NCI-H187 (cell line): ENCODE measurements around the gene NNMT.

ENCODE experiments used
- DNase-seq, 2 experiments: peaks; one replicate each; lab custom pipeline; 2025; lab: John Stamatoyannopoulos, UW

NNMT gene

DNA sequence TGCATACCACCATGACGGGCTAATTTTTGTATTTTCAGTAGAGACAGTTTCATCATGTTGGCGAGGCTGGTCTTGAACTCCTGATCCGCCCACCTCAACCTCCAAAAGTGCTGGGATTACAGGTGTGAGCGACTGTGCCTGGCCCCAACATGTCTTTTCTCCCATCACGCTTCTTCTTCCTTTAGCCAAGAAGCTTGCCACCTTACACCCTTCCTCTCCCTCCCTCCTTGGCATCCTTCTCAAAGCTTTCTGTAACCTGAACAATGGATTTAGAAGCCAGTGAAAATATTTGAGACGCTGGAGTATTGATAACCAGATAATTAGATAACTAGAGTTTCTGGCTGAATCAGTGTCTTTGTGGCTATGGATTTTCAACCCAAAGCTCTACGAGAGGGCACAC lies 11.3 kb upstream of the NNMT start:
- DNase-seq, result no peak

GRCh38 chr11:114285599-114285998 lies 10.6 kb upstream of the NNMT start:
- DNase-seq, result no peak

GRCh38 chr11:114286229-114286628 lies 10.0 kb upstream of the NNMT start:
- DNase-seq, result no peak

GRCh38 chr11:114287154-114287553 lies 9.0 kb upstream of the NNMT start:
- no peak for DNase-seq

DNA sequence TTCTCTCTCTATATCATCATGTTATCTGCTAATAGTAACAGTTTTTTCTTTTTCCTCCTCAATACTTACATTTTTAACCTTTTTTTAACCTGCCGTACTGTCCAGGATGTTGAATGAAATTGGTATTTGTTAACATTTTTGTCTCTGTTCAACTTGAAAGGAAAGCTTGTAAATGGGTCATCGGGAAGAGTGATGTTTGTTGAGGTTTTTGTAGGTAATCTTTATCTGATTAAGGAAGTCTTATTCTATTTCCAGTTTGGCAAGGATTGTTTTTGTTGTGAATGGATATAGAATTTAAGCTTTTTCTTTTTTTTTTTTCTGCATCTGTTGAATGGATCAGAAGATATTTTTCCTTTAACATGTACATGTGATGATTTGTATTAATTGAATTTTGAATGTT lies 8.1 kb upstream of the NNMT start:
- DNase-seq, result no peak

- no peak for DNase-seq
Observed at GRCh38 chr11:114289779-114290178, 6.4 kb upstream of the NNMT start.

DNA sequence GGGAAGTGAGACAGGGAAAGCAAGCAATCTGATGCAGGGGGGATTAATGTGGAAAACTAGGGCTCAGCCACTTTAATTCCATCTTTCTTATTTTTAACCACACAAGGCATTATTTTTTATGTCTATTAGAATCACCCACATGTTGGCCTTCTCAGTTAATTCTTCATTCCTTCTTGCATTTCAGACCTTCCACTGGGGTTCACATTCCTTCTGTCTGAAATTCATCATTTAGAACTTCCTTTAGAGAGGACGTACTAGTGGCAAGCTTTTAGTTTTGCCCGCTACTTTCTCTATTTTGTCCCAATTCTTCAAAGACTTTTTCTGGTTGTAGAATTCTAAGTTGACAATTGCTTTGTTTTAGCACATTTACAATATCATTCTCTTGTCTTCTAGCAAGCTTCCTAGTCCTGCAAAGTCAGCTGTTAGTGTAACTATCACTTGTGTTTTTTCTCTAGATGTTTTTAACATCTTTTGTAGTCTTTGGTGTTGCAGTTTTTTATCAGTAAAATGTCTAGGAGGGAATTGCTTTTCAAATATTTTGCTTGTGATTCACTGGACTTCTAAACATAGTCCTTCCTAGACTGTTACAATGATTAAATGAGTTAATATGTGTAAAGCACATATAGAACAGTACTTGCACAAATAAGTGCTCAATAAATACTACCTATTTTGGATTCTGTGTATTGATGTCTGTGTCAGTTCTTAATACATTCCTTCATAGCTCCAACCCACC lies 5.5 kb upstream of the NNMT start:
- DNase-seq, result no peak

DNA sequence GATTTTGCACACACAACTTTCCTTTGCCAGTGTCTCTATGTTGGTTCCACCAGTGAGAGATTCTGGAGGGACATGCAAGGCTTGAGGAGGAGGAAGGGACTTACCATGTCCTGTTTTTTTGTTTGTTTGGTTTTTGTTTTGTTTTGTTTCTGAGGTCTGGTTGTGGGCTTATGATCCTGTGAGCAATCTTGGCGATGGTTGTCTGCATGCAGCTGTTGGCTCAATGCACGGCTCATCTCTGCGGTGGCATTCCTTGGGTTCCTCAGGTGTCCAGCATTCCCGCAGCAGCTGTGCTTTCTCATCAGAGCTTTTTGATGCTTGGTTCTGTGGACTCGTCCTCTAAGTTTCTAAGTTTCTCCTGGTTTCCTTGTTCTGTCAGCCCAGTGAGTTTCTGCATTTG lies 4.8 kb upstream of the NNMT start:
- no peak for DNase-seq

- DNase-seq, result no peak
Observed at GRCh38 chr11:114291842-114292680, 4.1 kb upstream of the NNMT start.

- DNase-seq, result no peak
Observed at GRCh38 chr11:114293201-114293711, 2.9 kb upstream of the NNMT start.

- no peak for DNase-seq
Observed at GRCh38 chr11:114296605-114297372, 590 bp downstream of the NNMT start.

DNA sequence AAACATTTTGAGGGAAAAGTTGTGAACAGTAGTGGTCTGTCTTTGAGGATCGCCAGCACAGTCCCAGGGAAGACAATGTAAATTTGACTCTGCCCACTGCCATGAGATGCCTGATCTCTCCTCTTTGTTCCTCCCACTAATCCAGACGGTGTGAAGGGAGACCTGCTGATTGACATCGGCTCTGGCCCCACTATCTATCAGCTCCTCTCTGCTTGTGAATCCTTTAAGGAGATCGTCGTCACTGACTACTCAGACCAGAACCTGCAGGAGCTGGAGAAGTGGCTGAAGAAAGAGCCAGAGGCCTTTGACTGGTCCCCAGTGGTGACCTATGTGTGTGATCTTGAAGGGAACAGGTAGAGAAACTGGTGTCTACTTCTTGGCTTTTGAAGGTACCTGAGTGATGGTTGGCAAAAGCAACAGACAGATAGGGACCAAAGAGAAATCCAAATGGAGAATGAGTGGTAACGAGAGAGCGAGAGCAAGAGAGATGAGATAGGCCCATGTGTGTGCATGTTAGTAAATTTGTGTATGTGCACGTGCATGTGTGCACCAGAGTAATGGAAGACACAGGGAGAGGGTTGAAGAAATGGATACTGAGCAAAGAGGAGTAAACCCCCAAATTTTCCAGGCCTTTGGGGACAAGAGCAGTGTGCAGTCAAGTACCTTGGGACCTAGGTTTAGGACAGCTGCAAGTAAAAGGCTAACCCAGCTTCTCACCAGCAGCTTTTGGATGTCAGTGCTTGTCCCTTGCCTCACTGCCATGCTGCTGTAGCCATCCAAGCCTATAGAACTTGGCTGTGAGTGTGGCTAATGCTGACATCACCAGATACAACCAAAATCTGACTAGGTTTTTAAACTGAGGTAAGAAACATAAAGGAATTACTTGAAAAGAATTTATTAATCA lies 1.9 kb downstream of the NNMT start:
- no peak for DNase-seq

DNA sequence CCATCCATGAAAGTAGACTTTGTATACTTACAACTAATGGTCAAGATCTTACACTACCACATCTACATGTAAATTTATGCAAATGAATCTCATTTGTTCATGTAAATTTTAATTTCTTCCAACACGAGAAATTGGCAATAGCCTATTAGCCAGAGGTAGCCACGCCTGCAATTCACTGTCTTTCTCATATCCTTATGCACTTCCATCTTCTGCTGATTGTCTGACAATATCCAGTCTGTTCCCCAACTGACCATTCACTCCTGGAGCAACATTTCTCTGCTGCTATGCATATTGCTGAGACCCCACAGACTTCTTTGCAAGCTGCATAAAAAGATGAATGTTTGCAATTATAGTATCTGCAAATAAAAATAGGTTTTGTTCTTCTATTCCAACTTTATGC lies 2.5 kb downstream of the NNMT start:
- no peak for DNase-seq

- no peak for DNase-seq
Observed at GRCh38 chr11:114301088-114301487, 4.9 kb downstream of the NNMT start.

- DNase-seq, result no peak
Observed at GRCh38 chr11:114301927-114302326, 5.7 kb downstream of the NNMT start.

- no peak for DNase-seq
Observed at GRCh38 chr11:114302663-114303062, 6.5 kb downstream of the NNMT start.

DNA sequence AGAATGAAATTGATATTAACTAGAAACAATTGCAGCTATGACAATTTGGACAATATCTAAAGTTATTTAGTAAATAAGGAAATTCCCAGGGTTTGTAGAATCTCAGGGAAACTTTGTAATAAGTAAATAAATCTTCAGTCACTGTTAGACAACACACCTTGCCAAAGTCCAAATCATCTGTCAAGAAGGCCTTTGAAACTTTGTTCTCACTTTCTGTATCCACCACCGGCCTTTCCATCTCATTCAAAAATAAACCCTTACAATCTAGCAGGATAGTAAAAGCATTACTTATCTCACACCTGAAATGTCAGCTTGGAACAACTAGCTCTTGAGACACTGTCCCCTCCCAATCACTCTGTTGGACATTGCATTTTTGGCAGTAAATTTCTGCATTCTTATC lies 7.9 kb downstream of the NNMT start:
- no peak for DNase-seq

DNA sequence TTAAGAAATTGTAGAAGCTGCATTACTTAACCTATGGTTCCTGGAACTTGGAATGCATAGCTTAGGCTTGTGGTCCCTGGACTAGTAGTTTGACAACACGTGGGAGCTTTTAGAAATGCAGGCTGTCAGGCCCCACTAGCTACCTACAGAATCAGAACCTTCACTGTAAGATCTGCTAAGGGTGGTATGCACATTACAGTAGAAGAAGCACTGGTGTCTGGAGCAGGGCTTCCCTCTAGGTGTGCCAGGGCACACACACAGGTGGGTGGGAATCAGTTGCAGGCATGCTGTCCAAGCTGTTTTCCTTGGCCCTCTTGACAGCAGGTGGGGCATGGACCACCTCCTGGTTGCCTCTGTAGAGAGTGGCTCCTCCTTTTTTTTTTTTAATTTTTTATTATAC lies 8.8 kb downstream of the NNMT start:
- no peak for DNase-seq

- DNase-seq, result no peak
Observed at GRCh38 chr11:114307524-114308203, 11.5 kb downstream of the NNMT start.

DNA sequence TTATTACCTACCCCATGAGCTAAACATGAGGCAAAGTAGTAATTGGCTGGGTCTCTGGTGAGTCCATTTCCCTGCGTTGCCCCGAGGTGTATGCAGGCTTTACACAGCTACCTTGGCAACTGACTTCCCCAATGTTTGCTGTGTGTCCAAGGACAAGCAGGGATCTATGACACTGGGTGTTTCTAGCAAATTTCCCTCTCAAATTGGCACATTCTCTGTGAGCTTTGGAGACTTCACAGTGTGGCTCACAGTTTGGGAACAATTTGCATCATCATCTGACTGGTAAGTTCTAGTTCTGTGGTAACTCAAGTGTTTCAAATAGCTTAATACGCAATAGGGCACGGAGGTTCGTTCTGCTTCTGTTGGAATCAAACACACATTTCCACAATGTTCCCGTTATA lies 12.5 kb downstream of the NNMT start:
- DNase-seq, result no peak

- no peak for DNase-seq
Observed at GRCh38 chr11:114309517-114309916, 13.3 kb downstream of the NNMT start.
